HG02884 (cell line): ENCODE data around the gene SLC13A3.

ENCODE experiments used
- ATAC-seq: cut with Tn5 transposase; IDR thresholded peaks from one replicate; pipeline ENCODE4 v1.9.1; 2021; ENCODE audit warnings: mild to moderate bottlenecking, moderate library complexity; ENCODE audit not compliant: unreplicated experiment

Gene SLC13A3

GRCh38 chr20:46545077-46545826 is 106.0 kb downstream of the SLC13A3 start:
- ATAC-seq: no peak

GRCh38 chr20:46544576-46544975 is 106.7 kb downstream of the SLC13A3 start:
- ATAC-seq: no peak

GRCh38 chr20:46543959-46544358 is 107.3 kb downstream of the SLC13A3 start:
- ATAC-seq: no peak

- no peak for ATAC-seq
Measured at GRCh38 chr20:46543033-46543432, 108.2 kb downstream of the SLC13A3 start.

GRCh38 chr20:46541229-46541935 is 109.9 kb downstream of the SLC13A3 start:
- no peak for ATAC-seq

GRCh38 chr20:46539113-46539512 is 112.1 kb downstream of the SLC13A3 start:
- ATAC-seq: no peak

- no peak for ATAC-seq
Measured at GRCh38 chr20:46530640-46531039, 120.6 kb downstream of the SLC13A3 start.

- ATAC-seq: no peak
Measured at GRCh38 chr20:46523696-46524328, 127.4 kb downstream of the SLC13A3 start.

- ATAC-seq: no peak
Measured at GRCh38 chr20:46523108-46523507, 128.2 kb downstream of the SLC13A3 start.

- no peak for ATAC-seq
Measured at GRCh38 chr20:46520976-46521579, 130.2 kb downstream of the SLC13A3 start.

- no peak for ATAC-seq
Measured at GRCh38 chr20:46520540-46520939, 130.7 kb downstream of the SLC13A3 start.

GRCh38 chr20:46519471-46520068 is 131.7 kb downstream of the SLC13A3 start:
- no peak for ATAC-seq

- no peak for ATAC-seq
Measured at GRCh38 chr20:46512943-46513844, 138.1 kb downstream of the SLC13A3 start, which contains the start of gene ZNF334. Gene ZNF334, minus strand, starts transcription at chr20:46513559. Its CDS starts 1,457 bp downstream, at chr20:46512102.

GRCh38 chr20:46509523-46509922 is 141.7 kb downstream of the SLC13A3 start:
- no peak for ATAC-seq
